H54 (cell line): ENCODE results near the gene TBC1D22B.

ENCODE experiments used
- DNase-seq: peaks from one replicate; pipeline ENCODE4 v3.0.0; 2011; ENCODE audit warnings: low spot score, mixed read lengths; ENCODE audit not compliant: insufficient read length
- FAIRE-seq: peaks from 3 replicates; lab custom pipeline; 2011; peaks lifted over from hg19 to GRCh38; lab: Jason Lieb, UNC
- POLR2A ChIP-seq: IDR thresholded peaks from 2 replicates; pipeline ENCODE4 v1.6.1; 2011; ENCODE audit warnings: low read depth, mild to moderate bottlenecking, low read length

TBC1D22B gene

DNA sequence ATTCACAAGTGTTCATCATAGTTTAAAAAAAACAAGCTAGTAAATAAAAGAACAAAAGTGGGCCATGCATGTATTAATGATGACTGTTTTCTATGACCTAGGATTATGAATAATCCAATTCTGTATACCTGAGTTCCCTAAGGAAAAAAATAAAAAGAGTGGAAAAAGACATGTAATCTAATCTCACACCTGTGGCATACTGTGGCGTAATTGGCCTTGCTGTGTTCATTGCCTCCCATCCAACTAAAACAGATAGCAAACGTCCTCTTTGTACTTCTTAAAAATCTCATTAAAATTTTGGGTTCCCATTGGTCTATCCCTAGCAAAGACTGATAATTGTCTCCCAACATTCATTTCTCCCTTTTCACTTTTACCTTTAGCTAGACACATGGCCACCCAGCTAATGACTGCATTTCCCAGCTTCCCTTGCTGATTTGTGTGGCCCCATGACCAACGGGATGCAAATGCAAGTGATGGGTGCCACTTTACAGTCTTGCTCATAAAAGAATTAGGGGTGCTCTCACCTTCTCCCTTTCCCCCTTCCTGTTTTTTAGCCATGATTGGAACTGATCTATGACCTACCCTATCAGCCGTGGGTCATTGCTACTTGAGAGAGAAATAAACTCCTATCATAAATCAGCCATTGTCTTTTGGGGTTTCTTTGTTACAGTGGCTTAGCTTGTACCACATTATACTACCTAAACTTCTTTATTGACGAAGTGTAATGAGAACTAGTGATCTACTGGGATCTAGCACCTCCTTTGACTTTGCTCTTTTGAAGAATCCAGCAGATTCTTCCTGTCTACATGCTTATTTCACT is 32.0 kb upstream of the TBC1D22B start:
- no peak for FAIRE-seq
- no peak for TF ChIP-seq POLR2A
- no peak for DNase-seq

DNA sequence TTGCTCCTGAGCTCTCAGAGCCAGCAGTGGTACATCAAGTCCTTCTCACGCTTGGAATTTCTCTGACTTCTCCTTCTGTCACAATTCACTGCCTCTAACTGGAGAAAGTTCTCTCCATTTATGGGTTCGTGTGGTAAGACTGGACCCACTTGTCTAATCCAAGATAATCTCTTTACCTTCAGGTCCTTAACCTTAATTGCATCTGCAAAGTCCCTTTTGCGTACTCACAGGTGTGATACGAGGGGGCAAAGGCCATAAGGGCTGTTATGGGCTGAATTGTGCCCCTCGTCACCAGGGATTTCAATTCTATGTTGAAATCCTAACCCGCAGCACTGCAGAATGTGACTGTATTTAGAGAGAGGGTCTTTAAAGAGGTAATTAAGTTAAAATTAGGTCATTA is 27.5 kb upstream of the TBC1D22B start:
- TF ChIP-seq POLR2A: no peak
- FAIRE-seq (no peak), DNase-seq (no peak)

- DNase-seq (no peak), FAIRE-seq (no peak)
- no peak for TF ChIP-seq POLR2A
Observed at GRCh38 chr6:37232430-37233017, 25.0 kb upstream of the TBC1D22B start.

- FAIRE-seq (no peak), DNase-seq (no peak)
- TF ChIP-seq POLR2A: no peak
Observed at GRCh38 chr6:37233541-37233940, 24.0 kb upstream of the TBC1D22B start.

DNA sequence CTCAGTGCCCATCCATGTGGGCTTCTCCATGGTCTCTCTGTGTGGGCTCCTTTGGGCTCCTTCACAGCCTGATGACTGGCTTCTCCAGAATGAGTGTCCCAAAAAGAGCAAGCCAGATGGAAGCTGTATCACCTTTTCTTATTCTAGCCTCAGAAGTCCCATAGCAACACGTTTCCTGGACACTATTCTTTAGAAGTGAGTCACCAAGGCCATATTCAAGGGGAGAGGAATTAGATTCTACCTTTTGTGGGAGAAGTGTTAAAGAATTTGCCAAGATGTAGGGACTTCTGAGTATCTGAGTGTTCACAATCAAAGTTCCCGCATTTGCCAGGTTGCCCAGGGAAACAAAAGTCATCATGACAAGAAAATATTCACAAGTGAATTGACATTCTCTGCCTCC is 20.7 kb upstream of the TBC1D22B start:
- no peak for DNase-seq
- peak; percentile 70 for FAIRE-seq
- TF ChIP-seq POLR2A: no peak

DNA sequence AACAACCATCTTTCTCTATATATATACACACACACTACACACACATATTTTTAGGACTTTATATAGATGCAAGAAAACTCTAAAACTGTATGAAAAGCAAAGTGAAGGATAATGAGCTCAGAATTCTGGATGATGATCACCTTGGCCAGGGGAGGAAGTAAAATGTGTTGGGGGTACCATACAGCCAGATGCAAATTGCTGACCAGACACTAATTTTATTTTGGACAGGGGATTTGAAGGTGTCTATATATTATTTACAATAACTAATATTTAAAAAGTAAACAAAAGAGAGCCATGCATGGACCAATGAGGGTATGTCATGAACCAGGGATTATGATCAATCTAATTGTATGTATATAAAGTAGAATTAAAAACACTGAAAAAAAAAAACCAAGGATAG is 19.8 kb upstream of the TBC1D22B start:
- TF ChIP-seq POLR2A: no peak
- FAIRE-seq (no peak), DNase-seq (no peak)

DNA sequence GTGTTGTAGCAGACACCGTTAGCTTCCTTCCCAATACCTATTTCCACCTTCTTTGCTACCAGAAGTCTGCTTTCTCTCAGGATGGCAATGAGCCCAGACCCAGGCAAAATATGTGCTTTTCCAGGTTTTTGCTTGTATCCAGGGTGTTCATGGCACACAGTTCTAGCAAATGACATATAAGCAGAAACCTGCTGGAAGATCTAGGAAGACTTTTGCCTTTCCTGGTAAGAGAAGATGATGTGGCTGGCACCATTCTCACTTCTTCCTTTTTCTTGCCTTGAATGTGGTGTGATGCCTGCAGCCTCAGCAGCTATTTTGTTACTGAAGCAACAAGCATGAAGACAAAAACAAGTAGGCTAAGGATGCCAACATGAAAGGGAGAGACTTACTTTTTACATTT is 19.2 kb upstream of the TBC1D22B start:
- TF ChIP-seq POLR2A: no peak
- FAIRE-seq (no peak), DNase-seq (no peak)

DNA sequence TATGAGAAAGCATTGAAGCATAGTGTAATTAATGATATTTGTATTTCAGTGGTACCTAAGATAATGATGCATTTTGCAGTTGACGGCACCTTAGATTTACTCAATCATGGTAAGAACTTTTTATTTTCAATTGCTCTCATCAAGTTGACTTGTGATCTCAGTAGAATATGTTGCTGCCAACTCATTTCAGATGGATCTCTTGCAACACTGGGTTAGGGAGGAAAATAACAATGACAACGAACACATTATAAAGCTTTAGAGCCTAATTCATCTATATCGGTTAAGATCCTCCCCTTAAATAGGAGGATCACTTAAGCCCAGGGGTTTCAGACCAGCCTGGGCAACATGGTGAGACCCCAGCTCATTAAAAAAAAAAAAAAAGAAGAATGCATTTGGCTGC is 18.0 kb upstream of the TBC1D22B start:
- no peak for FAIRE-seq
- no peak for TF ChIP-seq POLR2A
- no peak for DNase-seq

DNA sequence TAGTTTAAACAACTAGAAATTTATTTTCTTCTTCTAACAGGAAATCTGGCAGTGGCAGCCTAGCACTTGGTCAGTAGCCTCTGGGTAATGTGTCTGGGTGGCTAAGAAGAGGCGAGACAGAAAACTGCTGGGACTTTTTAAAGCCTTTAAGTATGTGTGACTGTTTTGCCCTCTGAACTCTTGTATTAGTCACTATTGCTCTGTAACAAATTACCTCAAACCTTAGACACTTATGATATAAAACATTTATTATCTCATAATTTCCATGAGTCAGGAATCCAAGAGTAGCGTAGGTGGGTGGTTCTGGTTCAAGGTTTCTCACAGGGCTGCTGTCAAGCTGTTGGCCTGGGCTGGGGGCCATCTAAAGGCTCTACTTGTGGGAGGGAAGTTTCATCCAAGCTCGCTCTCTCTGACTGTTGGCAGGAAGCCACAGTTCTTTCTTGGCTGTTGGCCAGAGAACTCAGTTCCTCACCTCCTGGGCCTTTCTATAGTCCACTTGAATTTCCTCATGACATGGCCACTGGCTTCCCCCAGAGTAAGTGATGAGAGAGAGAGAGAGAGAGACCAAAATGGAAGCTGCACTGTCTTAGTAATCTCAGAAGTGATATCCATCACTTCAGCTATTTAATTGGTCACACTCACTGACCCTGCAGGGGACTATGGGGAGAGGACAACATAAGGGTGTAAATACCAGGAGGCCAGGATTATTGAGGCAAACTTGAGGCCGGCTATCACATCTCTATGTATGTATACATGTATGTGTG is 17.4 kb upstream of the TBC1D22B start:
- DNase-seq (peak; percentile 28), FAIRE-seq (peak; percentile 36)
- TF ChIP-seq POLR2A: no peak

GRCh38 chr6:37241131-37241530 is 16.4 kb upstream of the TBC1D22B start:
- DNase-seq: no peak
- no peak for FAIRE-seq
- no peak for TF ChIP-seq POLR2A

DNA sequence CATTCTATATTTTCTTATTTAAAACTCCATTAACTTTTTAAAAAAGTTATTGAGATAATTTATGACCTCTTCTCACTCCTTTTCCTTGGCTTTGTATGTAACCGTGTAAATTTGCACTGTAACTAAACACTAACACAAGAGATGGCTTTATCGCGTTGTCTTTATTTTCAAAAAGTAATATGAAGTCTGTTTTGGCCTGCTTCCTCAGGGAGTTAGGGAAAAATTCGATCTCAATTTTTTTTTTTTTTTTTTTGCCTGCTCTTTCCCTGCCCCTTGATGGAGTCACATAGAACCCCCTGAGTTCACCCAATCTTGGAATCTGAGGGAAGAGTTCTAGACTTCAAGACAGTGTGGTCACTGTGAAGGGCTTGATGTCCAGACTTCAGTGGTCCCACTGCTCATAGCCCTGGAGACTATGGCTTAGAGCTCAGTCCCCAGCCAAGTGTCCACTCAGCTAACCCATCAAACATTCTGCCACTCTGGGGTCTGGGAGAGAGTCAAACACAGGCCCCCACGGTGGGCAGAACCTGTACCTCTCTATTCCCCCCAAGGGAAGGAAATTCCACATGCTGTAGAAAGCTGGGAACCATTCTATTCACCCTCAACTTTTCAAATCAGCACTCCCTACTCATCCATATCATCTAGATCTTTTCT is 15.7 kb upstream of the TBC1D22B start:
- no peak for TF ChIP-seq POLR2A
- no peak for DNase-seq
- no peak for FAIRE-seq

DNA sequence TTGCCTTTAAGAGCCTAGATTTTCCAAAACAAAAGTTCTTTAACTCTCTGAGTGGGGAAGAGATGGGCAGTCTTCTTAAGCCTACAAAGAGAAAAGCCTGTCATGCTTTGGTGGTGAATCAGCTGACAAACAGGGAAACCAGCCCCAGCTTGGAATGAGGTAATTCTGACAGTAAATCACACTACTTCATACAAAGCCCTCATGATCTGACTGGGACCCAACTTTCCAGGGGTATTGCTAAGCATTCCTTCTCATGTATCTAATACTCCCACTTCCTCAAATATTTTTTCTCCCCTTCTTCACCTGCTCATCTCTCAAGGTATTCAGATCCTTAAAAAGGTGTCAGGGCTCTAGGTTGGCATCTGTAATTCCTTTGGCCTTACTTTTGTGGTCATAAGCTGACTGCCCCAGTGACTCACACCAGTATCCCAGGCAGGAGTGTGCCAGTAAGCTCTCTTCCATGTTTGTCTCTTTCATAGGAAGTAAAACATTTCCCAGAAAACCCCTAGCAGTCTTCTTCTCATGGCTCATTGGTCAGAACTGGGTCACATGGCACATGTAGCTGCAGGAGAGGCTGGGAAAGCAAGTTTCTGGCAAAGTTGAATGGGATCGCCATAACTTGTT is 15.0 kb upstream of the TBC1D22B start:
- FAIRE-seq: peak; percentile 89
- DNase-seq: peak; percentile 42
- no peak for TF ChIP-seq POLR2A

GRCh38 chr6:37243131-37243815 is 14.3 kb upstream of the TBC1D22B start:
- FAIRE-seq (no peak), DNase-seq (no peak)
- TF ChIP-seq POLR2A: no peak
